ENCODE results near the gene PPP1R13L.

Gene PPP1R13L

DNA sequence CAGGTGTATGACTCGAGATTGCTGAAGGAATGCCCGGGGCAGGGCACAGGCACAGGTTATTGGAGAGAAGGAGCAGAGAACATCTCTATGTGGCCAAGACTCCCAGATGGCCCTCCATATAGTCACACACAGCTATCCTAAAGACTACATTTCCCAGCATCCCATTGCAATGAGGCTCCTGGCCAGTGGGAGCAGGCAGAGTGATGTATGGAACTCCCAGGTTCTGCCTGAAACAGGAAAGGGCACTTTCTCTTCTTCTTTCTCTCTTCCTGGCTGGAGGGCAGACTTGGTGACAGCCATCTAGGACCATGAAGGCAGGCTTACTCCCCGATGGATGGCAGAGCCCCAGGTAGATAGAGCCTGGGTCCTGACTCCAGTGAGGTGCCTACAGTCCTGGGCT lies 13.5 kb downstream of the PPP1R13L start:
- H3K4me1 ChIP-seq (ENCODE audit: control insufficient read depth in 1 of 2, insufficient read depth in 1 of 2, low read depth in 1 of 2, low read length in 1 of 2): no peaks in the 10 kb centered on the region
- TF ChIP-seq, protein P1, sequence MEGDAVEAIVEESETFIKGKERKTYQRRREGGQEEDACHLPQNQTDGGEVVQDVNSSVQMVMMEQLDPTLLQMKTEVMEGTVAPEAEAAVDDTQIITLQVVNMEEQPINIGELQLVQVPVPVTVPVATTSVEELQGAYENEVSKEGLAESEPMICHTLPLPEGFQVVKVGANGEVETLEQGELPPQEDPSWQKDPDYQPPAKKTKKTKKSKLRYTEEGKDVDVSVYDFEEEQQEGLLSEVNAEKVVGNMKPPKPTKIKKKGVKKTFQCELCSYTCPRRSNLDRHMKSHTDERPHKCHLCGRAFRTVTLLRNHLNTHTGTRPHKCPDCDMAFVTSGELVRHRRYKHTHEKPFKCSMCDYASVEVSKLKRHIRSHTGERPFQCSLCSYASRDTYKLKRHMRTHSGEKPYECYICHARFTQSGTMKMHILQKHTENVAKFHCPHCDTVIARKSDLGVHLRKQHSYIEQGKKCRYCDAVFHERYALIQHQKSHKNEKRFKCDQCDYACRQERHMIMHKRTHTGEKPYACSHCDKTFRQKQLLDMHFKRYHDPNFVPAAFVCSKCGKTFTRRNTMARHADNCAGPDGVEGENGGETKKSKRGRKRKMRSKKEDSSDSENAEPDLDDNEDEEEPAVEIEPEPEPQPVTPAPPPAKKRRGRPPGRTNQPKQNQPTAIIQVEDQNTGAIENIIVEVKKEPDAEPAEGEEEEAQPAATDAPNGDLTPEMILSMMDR (IDR thresholded peaks at IDR 0.05): no peak
- no peak overlapping the region for H3K4me3 ChIP-seq (ENCODE audit: low read depth in 1 of 2, low read length in 1 of 2)
- peaks cover 73% of the 10 kb centered on the region for H3K27me3 ChIP-seq
- H3K9me3 ChIP-seq: no peaks in the 10 kb centered on the region
- H3K36me3 ChIP-seq: no peaks in the 10 kb centered on the region
- no peak overlapping the region for H3K27ac ChIP-seq

DNA sequence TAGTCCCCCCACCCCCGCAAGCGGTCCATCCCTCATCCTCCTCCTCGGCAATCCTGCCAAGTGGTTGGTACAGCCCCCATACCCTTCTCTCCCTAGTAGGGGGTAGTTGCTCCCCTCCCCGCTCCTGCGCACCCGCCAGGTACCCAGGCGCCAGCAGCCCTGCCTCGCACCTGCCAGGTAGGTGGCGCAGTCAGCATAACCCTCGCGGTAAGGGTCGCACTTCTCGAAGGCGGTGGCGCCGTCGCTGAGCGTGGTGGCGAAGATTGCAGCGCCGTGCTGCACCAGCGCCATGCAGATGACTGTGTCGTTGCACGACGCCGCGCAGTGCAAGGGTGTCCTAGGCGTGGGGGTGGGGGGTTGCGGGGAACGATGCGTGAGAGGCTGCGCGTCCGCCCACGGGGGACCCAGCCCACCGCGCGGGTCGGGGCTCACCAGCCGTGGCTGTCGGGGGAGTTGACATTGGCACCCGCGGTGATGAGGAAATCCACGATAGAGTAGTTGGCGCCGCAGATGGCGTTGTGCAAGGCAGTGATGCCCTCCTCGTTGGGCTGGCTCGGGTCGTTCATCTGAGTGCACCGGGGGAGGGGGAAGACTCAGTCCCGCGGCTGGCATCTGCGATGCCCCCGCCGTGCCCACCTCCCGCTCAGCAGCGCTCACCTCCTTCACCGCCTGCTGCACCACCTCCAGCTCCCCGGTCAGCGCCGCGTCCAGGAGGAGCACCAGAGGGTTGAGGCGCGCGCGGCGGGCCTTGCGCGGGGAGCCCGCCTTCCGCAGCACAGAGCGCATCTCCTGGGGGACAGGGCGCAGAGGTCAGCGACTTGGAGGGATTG lies 19.3 kb downstream of the PPP1R13L start:
- no peaks in the 10 kb centered on the region for H3K36me3 ChIP-seq
- TF ChIP-seq, protein P1 (IDR thresholded peaks at IDR 0.05): no peak
- H3K9me3 ChIP-seq: no peaks in the 10 kb centered on the region
- no peak overlapping the region for H3K4me3 ChIP-seq (ENCODE audit: low read depth in 1 of 2, low read length in 1 of 2)
- H3K4me1 ChIP-seq (ENCODE audit: control insufficient read depth in 1 of 2, insufficient read depth in 1 of 2, low read depth in 1 of 2, low read length in 1 of 2): no peaks in the 10 kb centered on the region
- no peak overlapping the region for H3K27ac ChIP-seq
- H3K27me3 ChIP-seq: peaks cover 62% of the 10 kb centered on the region

DNA sequence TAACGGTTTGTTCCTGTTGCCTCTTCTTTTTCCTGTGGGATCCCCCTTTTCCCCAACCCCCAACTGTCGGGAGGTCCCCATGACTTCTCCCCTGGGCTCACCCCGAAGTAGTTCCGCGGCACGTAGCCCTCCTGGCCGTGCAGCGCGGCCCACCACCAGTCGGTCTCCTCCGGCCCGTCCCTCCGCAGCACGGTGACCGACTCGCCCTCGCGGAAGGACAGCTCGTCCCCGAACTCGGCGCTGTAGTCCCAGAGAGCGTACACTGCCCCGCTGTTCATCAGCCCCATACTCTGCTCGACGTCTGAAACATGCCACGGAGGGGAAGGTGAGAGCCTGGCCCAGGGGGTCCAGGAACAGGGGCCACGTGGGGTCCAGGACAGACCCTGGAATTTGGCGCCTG lies 22.4 kb downstream of the PPP1R13L start:
- Histone ChIP-seq H3K4me3 (ENCODE audit: low read depth in 1 of 2, low read length in 1 of 2) (no peak overlapping the region), H3K27ac (no peak overlapping the region), H3K36me3 (no peaks in the 10 kb centered on the region), H3K4me1 (ENCODE audit: control insufficient read depth in 1 of 2, insufficient read depth in 1 of 2, low read depth in 1 of 2, low read length in 1 of 2) (no peaks in the 10 kb centered on the region), H3K9me3 (no peaks in the 10 kb centered on the region), H3K27me3 (peaks cover 47% of the 10 kb centered on the region)
- TF ChIP-seq, protein P1 (IDR thresholded peaks at IDR 0.05): no peak

DNA sequence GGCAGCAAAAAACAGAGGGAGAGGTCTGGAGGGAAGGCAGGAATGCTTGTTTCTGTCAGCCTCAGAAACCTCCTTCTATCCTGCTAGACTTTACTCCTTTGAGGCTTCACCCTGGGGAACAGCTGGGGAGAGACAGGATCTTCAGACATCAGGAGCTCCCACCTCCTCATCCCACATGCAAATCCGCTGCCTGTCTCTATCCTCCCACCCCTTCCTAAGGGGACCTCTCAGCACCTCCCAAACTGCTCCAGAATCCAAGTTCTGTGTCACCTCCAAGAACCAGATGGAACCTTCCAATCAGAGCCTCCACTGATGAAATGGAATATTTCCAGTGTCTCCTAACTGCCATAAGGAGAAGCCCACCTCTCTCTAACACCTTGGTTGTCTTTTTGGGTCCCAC lies 24.8 kb downstream of the PPP1R13L start:
- Histone ChIP-seq H3K4me1 (ENCODE audit: control insufficient read depth in 1 of 2, insufficient read depth in 1 of 2, low read depth in 1 of 2, low read length in 1 of 2) (no peaks in the 10 kb centered on the region), H3K9me3 (no peaks in the 10 kb centered on the region), H3K4me3 (ENCODE audit: low read depth in 1 of 2, low read length in 1 of 2) (no peak overlapping the region), H3K36me3 (no peaks in the 10 kb centered on the region), H3K27ac (no peak overlapping the region), H3K27me3 (peaks cover 24% of the 10 kb centered on the region)
- TF ChIP-seq, protein P1 (IDR thresholded peaks at IDR 0.05): no peak

DNA sequence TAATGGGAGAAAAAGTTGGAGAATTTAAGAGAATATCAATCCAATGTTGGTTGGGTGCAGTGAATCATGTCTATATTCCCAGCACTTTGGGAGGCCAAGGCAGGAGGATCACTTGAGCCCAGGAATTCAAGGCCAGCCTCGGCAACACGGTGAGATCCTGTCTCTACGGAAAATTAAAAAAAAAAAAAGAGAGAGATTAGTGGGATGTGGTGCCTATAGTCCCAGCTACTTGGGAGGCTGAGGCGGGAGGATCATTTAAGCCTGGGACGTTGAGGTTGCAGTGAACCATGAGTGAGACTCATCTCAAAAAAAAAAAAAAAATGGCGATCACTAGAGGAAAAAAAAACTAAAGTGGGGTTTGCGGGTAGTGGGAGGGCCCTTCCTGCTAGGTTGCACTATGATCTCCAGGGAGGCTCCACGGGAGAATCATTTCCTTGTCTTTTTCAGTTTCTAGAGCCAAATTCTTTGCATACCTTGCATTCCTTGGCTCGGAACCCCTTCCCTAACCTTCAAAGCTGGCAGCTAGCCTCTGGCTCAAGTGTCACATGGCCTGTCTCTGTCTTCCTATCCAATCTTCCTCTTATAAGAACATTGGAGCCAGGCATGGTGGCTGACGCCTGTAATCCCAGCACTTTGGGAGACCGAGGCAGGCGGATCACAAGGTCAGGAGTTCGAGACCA lies 28.7 kb downstream of the PPP1R13L start:
- Histone ChIP-seq H3K36me3 (no peaks in the 10 kb centered on the region), H3K4me1 (ENCODE audit: control insufficient read depth in 1 of 2, insufficient read depth in 1 of 2, low read depth in 1 of 2, low read length in 1 of 2) (peaks cover 2% of the 10 kb centered on the region in 2 experiments), H3K27me3 (peaks cover 7% of the 10 kb centered on the region), H3K9me3 (no peaks in the 10 kb centered on the region), H3K4me3 (ENCODE audit: low read depth in 1 of 2, low read length in 1 of 2) (no peak overlapping the region), H3K27ac (no peak overlapping the region)
- TF ChIP-seq, protein P1 (IDR thresholded peaks at IDR 0.05): no peak

All from neutrophil (primary cell).